Neural cell (in vitro differentiated cells): ENCODE measurements around the gene STAT4. TPM values are rescaled to one million over a fixed set of nuclear protein-coding genes. Genes with fewer than 3 reads are reported as not detected.

Experiments used
- H2AFZ ChIP-seq: fragments of 200-600, 300-800 bp; sonication (generic), shearing (Covaris generic); 2 replicates; pipeline ENCODE4 v1.6.0; 2014; ENCODE audit warnings: low read depth, mild to moderate bottlenecking, antibody characterized with exemption, low read length, moderate library complexity
- H3F3A ChIP-seq: fragments of 200-600 bp; shearing (Covaris generic); 2 replicates; pipeline ENCODE4 v1.6.1; 2016; ENCODE audit warnings: mild to moderate bottlenecking, moderate library complexity, mixed read lengths, antibody characterized with exemption, low read length; ENCODE audit not compliant: insufficient read depth, poor library complexity, severe bottlenecking
- H3K27ac ChIP-seq: fragments of 200-600, 300-800 bp; sonication (generic), shearing (Covaris generic); 2 replicates; pipeline ENCODE4 v1.5.1; 2014; ENCODE audit warnings: mild to moderate bottlenecking, low read length, moderate library complexity
- H3K27me3 ChIP-seq: fragments of 300-800, 200-600 bp; sonication (generic), shearing (Covaris generic); 2 replicates; pipeline ENCODE4 v1.6.0; 2014; ENCODE audit warnings: mild to moderate bottlenecking, low read depth, low read length, moderate library complexity; ENCODE audit not compliant: insufficient read depth
- H3K36me3 ChIP-seq: fragments of 300-800, 200-600 bp; sonication (generic), shearing (Covaris generic); 2 replicates; pipeline ENCODE4 v1.5.1; 2014; ENCODE audit warnings: mild to moderate bottlenecking, antibody characterized with exemption, low read length, moderate library complexity; ENCODE audit not compliant: insufficient read depth
- H3K4me2 ChIP-seq: fragments of 300-800, 200-600 bp; sonication (generic), shearing (Covaris generic); 2 replicates; pipeline ENCODE4 v1.6.0; 2014; ENCODE audit warnings: mild to moderate bottlenecking, low read length
- H3K4me3 ChIP-seq: fragments of 300-800, 200-600 bp; sonication (generic), shearing (Covaris generic); 2 replicates; pipeline ENCODE4 v1.5.1; 2014; ENCODE audit warnings: mild to moderate bottlenecking, low read length, moderate library complexity
- H3K79me2 ChIP-seq: fragments of 200-600 bp; shearing (Covaris generic); replicated peaks from 2 replicates; pipeline ENCODE4 v1.6.0; 2014; ENCODE audit warnings: mild to moderate bottlenecking, low read length, moderate library complexity; ENCODE audit not compliant: insufficient read depth
- H3K9ac ChIP-seq: fragments of 300-800, 200-600 bp; sonication (generic), shearing (Covaris generic); 2 replicates; pipeline ENCODE4 v1.6.1; 2016; ENCODE audit warnings: mild to moderate bottlenecking, low read length, mixed read lengths
- H3K9me2 ChIP-seq: fragments of 200-600 bp; shearing (Covaris generic); 2 replicates; pipeline ENCODE4 v1.6.1; 2016; ENCODE audit warnings: mild to moderate bottlenecking, low read length, mixed read lengths; ENCODE audit not compliant: insufficient read depth
- H3K9me3 ChIP-seq: fragments of 200-600, 300-800 bp; sonication (generic), shearing (Covaris generic); 2 replicates; pipeline ENCODE4 v1.6.1; 2016; ENCODE audit warnings: mild to moderate bottlenecking, mixed run types, low read length, moderate library complexity, mixed read lengths
- H4K20me1 ChIP-seq: fragments of 200-600 bp; shearing (Covaris generic); 2 replicates; pipeline ENCODE4 v1.6.1; 2016; ENCODE audit warnings: mild to moderate bottlenecking, mixed run types; ENCODE audit not compliant: insufficient read depth
- CTCF ChIP-seq: fragments of 450-650 bp; IDR thresholded peaks from 2 replicates; pipeline ENCODE4 v1.5.1; 2014; ENCODE audit warnings: antibody characterized with exemption, mild to moderate bottlenecking, moderate library complexity; ENCODE audit not compliant: poor library complexity, severe bottlenecking
- EP300 ChIP-seq: fragments of 450-650 bp; conservative IDR thresholded peaks from 2 replicates; pipeline ENCODE4 v1.6.1; 2014; ENCODE audit warnings: antibody characterized with exemption, mild to moderate bottlenecking, moderate library complexity; ENCODE audit not compliant: poor library complexity, severe bottlenecking
- EZH2 ChIP-seq: fragments of 200-600, 300-800 bp; shearing (Covaris generic), sonication (generic); IDR thresholded peaks from 2 replicates; pipeline ENCODE4 v1.6.1; 2014; ENCODE audit warnings: antibody characterized with exemption, low read length, borderline replicate concordance, mild to moderate bottlenecking; ENCODE audit not compliant: insufficient read depth, poor library complexity, severe bottlenecking
- MXI1 ChIP-seq: fragments of 450-650 bp; conservative IDR thresholded peaks from 2 replicates; pipeline ENCODE4 v1.6.1; 2014; ENCODE audit warnings: antibody characterized with exemption, mild to moderate bottlenecking; ENCODE audit not compliant: poor library complexity, severe bottlenecking
- POLR2AphosphoS5 ChIP-seq: IDR thresholded peaks from 2 replicates; pipeline ENCODE4 v1.6.1; 2012
- RAD21 ChIP-seq: fragments of 450-650 bp; conservative IDR thresholded peaks from 2 replicates; pipeline ENCODE4 v1.6.1; 2014; ENCODE audit warnings: antibody characterized with exemption, mild to moderate bottlenecking, moderate library complexity
- REST ChIP-seq: IDR thresholded peaks from 2 replicates; pipeline ENCODE4 v1.6.1; 2012; ENCODE audit warnings: borderline replicate concordance
- SMC3 ChIP-seq: fragments of 450-650 bp; conservative IDR thresholded peaks from 2 replicates; pipeline ENCODE4 v1.6.1; 2014; ENCODE audit warnings: antibody characterized with exemption, mild to moderate bottlenecking, moderate library complexity; ENCODE audit not compliant: poor library complexity
- TAF1 ChIP-seq: IDR thresholded peaks from 2 replicates; pipeline ENCODE4 v1.6.1; 2012; ENCODE audit warnings: low read depth
- polyA plus RNA-seq: library from polyadenylated mRNA; depleted of rRNA; stranded (reverse); fragments of >200 nt; gene quantifications from 2 replicates; pipeline ENCODE4 v1.2.3, GENCODE V29; 2014

Gene STAT4
- polyA plus RNA-seq, 1 donor from 2014 or later, result 3.7 TPM

GRCh38 chr2:191020742-191021381, 129.9 kb downstream of the STAT4 start:
- H2AFZ ChIP-seq, result peak overlapping the region; percentile 75

GRCh38 chr2:191020221-191020741, 130.5 kb downstream of the STAT4 start:
- TF ChIP-seq MXI1 (peak; percentile 98), EZH2 (no peak), CTCF (peak; percentile 52), POLR2AphosphoS5 (peak; percentile 81), EP300 (peak; percentile 98), RAD21 (peak; percentile 45), REST (peak; percentile 76), TAF1 (no peak), SMC3 (peak; percentile 54)
- Histone ChIP-seq H3K27me3 (peaks cover 7% of the 10 kb centered on the region), H3K9me3 (no peaks in the 10 kb centered on the region), H3K27ac (no peak overlapping the region), H3F3A (no peaks in the 10 kb centered on the region), H3K4me2 (peak overlapping the region; percentile 71), H3K9me2 (no peaks in the 10 kb centered on the region), H3K79me2 (no peaks in the 10 kb centered on the region), H3K36me3 (no peaks in the 10 kb centered on the region), H3K9ac (peak overlapping the region; percentile 66), H4K20me1 (no peaks in the 10 kb centered on the region), H2AFZ (peak overlapping the region; percentile 75), H3K4me3 (peak overlapping the region; percentile 87)

More at GRCh38 chr2:191020742-191021381, 129.9 kb downstream of the STAT4 start:
- Histone ChIP-seq H3K9me3 (no peaks in the 10 kb centered on the region), H3K4me2 (peak overlapping the region; percentile 64), H3K4me3 (peak overlapping the region; percentile 87), H3K27ac (no peak overlapping the region), H3K27me3 (peaks cover 7% of the 10 kb centered on the region), H3K36me3 (no peaks in the 10 kb centered on the region), H3K79me2 (no peaks in the 10 kb centered on the region), H3K9ac (peak overlapping the region; percentile 66), H3F3A (no peaks in the 10 kb centered on the region), H3K9me2 (no peaks in the 10 kb centered on the region), H4K20me1 (no peaks in the 10 kb centered on the region)
- TF ChIP-seq MXI1 (no peak), EZH2 (no peak), CTCF (peak; percentile 24), SMC3 (no peak), RAD21 (no peak), POLR2AphosphoS5 (no peak)
